Nephron progenitor cell (in vitro differentiated cells): ENCODE results near the gene XAB2.

ENCODE experiments used
- DNase-seq: peaks from one replicate; pipeline ENCODE4 v3.0.0; 2021
- H3K27ac Mint-ChIP-seq: 2 replicates; pipeline ENCODE4 v1.8.0; 2021; ENCODE audit warnings: mild to moderate bottlenecking, moderate library complexity, mixed read lengths
- H3K27me3 Mint-ChIP-seq: 2 replicates; pipeline ENCODE4 v1.8.0; 2021; ENCODE audit warnings: mild to moderate bottlenecking, low read depth, mixed read lengths; ENCODE audit not compliant: poor library complexity
- H3K36me3 Mint-ChIP-seq: 2 replicates; pipeline ENCODE4 v1.8.0; 2021; ENCODE audit warnings: low read depth, mixed read lengths
- H3K4me1 Mint-ChIP-seq: 2 replicates; pipeline ENCODE4 v1.8.0; 2021; ENCODE audit warnings: mixed read lengths
- H3K4me3 Mint-ChIP-seq: 2 replicates; pipeline ENCODE4 v1.8.0; 2021; ENCODE audit warnings: mild to moderate bottlenecking, moderate library complexity, mixed read lengths
- H3K9me3 Mint-ChIP-seq: 2 replicates; pipeline ENCODE4 v1.8.0; 2021; ENCODE audit warnings: mild to moderate bottlenecking, moderate library complexity, mixed read lengths
- CTCF ChIP-seq: fragments of 200-600 bp; sonication (generic); IDR thresholded peaks from 2 replicates; pipeline ENCODE4 v1.5.0; 2021; ENCODE audit warnings: antibody characterized with exemption

The XAB2 gene

GRCh38 chr19:7625763-7626372 is 3.5 kb downstream of the XAB2 start:
- Mint-ChIP-seq H3K36me3 (peaks cover 18% of the 10 kb centered on the region), H3K9me3 (no peaks in the 10 kb centered on the region), H3K4me3 (no peak overlapping the region), H3K27ac (no peak overlapping the region), H3K27me3 (no peaks in the 10 kb centered on the region), H3K4me1 (peaks cover 33% of the 10 kb centered on the region)
- no peak for DNase-seq
- no peak for TF ChIP-seq CTCF

- no peak overlapping the region for H3K4me3 Mint-ChIP-seq
- H3K27ac Mint-ChIP-seq = no peak overlapping the region
- TF ChIP-seq CTCF = no peak
- H3K36me3 Mint-ChIP-seq = peaks cover 18% of the 10 kb centered on the region
- no peak for DNase-seq
- peaks cover 23% of the 10 kb centered on the region for H3K4me1 Mint-ChIP-seq
- H3K9me3 Mint-ChIP-seq = no peaks in the 10 kb centered on the region
- no peaks in the 10 kb centered on the region for H3K27me3 Mint-ChIP-seq
Measured at GRCh38 chr19:7624810-7625209, 4.5 kb downstream of the XAB2 start.

- Mint-ChIP-seq H3K36me3 (peaks cover 18% of the 10 kb centered on the region), H3K4me3 (no peak overlapping the region), H3K27ac (no peak overlapping the region), H3K9me3 (no peaks in the 10 kb centered on the region), H3K4me1 (peaks cover 14% of the 10 kb centered on the region), H3K27me3 (no peaks in the 10 kb centered on the region)
- no peak for DNase-seq
- TF ChIP-seq CTCF = no peak
Measured at GRCh38 chr19:7623725-7624603, 5.4 kb downstream of the XAB2 start.

GRCh38 chr19:7622933-7623685 is 6.2 kb downstream of the XAB2 start:
- Mint-ChIP-seq H3K9me3 (no peaks in the 10 kb centered on the region), H3K4me3 (no peak overlapping the region), H3K36me3 (peaks cover 26% of the 10 kb centered on the region), H3K27me3 (no peaks in the 10 kb centered on the region), H3K4me1 (peaks cover 6% of the 10 kb centered on the region), H3K27ac (no peak overlapping the region)
- TF ChIP-seq CTCF = no peak
- no peak for DNase-seq

GRCh38 chr19:7620442-7621412 is 8.6 kb downstream of the XAB2 start:
- H3K36me3 Mint-ChIP-seq = peaks cover 23% of the 10 kb centered on the region
- DNase-seq = no peak
- no peak overlapping the region for H3K27ac Mint-ChIP-seq
- TF ChIP-seq CTCF = no peak
- no peak overlapping the region for H3K4me3 Mint-ChIP-seq
- no peaks in the 10 kb centered on the region for H3K4me1 Mint-ChIP-seq
- H3K27me3 Mint-ChIP-seq = no peaks in the 10 kb centered on the region
- H3K9me3 Mint-ChIP-seq = no peaks in the 10 kb centered on the region
